ENCODE data around the gene SGPL1. TPM values are rescaled to one million over a fixed set of nuclear protein-coding genes. Genes with fewer than 3 reads are reported as not detected.
A peak's percentile ranks its signal among the peaks of the same experiment; 100 is the strongest.
"Not testable (repeated sequence)": the region's sequence is repeated elsewhere in the genome, so short reads cannot be mapped to it uniquely, and the experiment has no call there.

Gene SGPL1
- total RNA-seq, 1 experiment from 2014 or later = 28.3 TPM

- DNase-seq (ENCODE audit: low read depth) = no peak
Measured at GRCh38 chr10:70918851-70919530, 103.2 kb downstream of the SGPL1 start.

DNA sequence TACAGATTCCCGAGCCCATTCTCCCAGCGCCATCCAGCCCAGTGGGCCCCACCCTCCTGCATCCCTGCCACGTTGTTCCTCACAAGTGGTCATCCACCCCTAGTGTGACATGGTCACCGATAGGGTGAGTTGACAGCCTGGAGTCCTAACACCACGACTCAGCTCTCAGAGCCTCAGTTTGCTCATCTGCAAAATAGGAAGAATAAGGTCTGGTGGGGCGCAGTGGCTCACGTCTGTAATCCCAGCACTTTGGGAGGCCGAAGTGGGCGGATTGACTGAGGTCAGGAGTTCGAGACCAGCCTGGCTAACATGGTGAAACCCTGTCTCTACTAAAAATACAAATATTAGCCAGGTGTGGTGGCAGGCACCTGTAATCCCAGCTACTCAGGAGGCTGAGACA is 104.2 kb downstream of the SGPL1 start:
- DNase-seq (ENCODE audit: low read depth) = not testable (repeated sequence)

GRCh38 chr10:70920519-70920918 is 104.8 kb downstream of the SGPL1 start:
- DNase-seq (ENCODE audit: low read depth) = no peak

GRCh38 chr10:70921285-70921684 is 105.5 kb downstream of the SGPL1 start:
- DNase-seq (ENCODE audit: low read depth) = no peak

- DNase-seq (ENCODE audit: low read depth) = no peak
Measured at GRCh38 chr10:70923696-70924095, 107.9 kb downstream of the SGPL1 start.

- peak; percentile 24 for DNase-seq (ENCODE audit: low read depth)
Measured at GRCh38 chr10:70925377-70926225, 109.9 kb downstream of the SGPL1 start.

- no peak for DNase-seq (ENCODE audit: low read depth)
Measured at GRCh38 chr10:70926226-70927000, 110.7 kb downstream of the SGPL1 start.

DNA sequence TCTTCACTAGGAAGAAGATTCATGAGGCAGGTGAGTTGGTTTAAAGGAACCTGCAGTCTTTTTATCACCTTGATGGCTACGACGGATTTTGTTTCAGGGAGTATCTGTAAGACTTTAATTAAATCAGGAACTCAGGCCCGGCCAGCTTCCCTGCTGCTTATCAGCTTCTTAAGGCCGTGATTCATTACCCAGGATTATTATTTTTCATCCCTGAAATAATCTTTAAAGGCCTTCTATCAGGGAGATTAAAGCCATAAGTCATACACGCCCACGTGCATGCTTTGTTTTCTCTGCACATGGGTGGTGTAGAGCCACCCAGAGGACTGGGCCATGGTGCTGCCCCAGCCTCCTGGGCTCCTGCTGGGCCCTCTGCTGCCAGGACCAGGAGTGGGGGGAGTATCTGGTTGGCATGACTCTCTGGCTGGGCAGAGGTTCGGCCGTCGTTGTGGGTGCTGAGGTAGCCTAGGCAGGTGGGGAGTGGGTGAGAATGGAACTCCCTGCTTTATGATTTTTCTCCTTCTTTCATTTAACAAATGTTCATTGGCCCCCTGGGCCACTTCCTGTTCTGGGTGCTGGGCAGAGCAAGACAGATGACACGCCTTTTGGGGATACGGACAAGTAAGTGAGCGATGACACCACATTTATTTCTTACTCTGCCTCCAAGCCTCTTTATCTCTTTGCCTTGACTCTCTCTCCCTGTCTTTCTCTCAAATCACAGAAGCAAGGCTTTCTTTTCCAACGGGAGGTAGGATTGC is 111.6 kb downstream of the SGPL1 start:
- no peak for DNase-seq (ENCODE audit: low read depth)

- DNase-seq (ENCODE audit: low read depth) = no peak
Measured at GRCh38 chr10:70928140-70928539, 112.4 kb downstream of the SGPL1 start.

DNA sequence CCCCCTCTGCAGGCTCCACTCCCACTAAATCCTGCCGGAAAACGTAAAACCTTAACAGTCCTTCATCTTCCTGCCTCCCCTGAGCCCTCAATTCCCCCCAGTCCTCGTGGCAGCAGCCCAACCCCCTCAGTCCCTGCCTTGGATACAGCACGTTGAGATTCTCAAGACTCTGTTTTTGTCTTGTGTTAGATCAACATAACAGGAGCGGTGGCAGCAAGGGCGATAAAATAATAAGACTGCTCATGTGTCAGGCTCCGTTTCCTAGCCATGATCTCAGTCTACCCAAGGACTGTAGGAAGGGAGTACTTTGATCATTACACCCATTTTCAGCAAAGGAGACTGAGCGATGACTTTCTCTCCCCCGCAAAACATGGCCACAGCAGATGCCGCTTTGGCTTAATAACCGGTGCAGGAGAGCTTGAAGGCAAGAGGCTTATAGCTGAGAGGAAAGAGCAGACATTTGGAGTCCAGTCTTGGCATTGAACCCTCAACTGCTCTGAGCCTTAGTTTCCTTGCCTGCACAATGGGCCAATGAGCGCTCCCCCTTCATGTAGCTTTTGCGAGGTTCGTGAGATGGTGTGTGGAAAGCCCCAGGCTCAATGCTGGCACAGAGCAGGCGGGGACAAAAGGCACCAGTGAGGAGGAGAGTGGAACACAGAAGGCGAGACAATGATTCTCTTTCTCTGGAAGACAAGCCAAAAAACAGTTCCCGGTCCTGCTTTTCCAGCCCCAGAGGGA is 114.7 kb downstream of the SGPL1 start:
- no peak for DNase-seq (ENCODE audit: low read depth)

Small RNA genes lying within 50 kb of the gene (small RNA-seq; reads per million reads assigned to genes)
- not detected for gene RPS26P40

Other genes starting within 250 kb of the SGPL1 start
- not detected in 2 replicates for gene PRF1, start 213.2 kb upstream of the SGPL1 start, total RNA-seq (2014; rRNA removed; shearing (Covaris generic))
- under 0.01 TPM in 1 of 2 replicates, not detected in the other for gene ADAMTS14, start 143.4 kb upstream of the SGPL1 start, total RNA-seq (2014; rRNA removed; shearing (Covaris generic))
- gene TBATA, start 30.6 kb upstream of the SGPL1 start, total RNA-seq (2014; rRNA removed; shearing (Covaris generic)) = not detected in 2 replicates
- 9.9 and 11.8 TPM in 2 replicates for gene PCBD1, start 72.6 kb downstream of the SGPL1 start, total RNA-seq (2014; rRNA removed; shearing (Covaris generic))

All from HT1080 (cell line).